Left ventricle myocardium inferior (tissue), 1 donor: Measurements from ENCODE around the gene KIAA0513. TPM values are rescaled to one million over a fixed set of nuclear protein-coding genes. Genes with fewer than 3 reads are reported as not detected.
"Not testable (repeated sequence)": the region's sequence is repeated elsewhere in the genome, so short reads cannot be mapped to it uniquely, and the experiment has no call there.

Experiments
- DNase-seq: peaks from one replicate; pipeline ENCODE4 v3.0.0-alpha.2; 2020
- H3K27ac ChIP-seq: fragments of 200-600 bp; replicated peaks from 2 replicates; pipeline ENCODE4 v1.8.0; 2021
- H3K27me3 ChIP-seq: fragments of 200-600 bp; 2 replicates; pipeline ENCODE4 v1.8.0; 2021; ENCODE audit warnings: low read depth
- H3K36me3 ChIP-seq: fragments of 200-600 bp; 2 replicates; pipeline ENCODE4 v1.8.0; 2021
- H3K4me1 ChIP-seq: fragments of 200-600 bp; 2 replicates; pipeline ENCODE4 v1.8.0; 2021
- H3K4me3 ChIP-seq: fragments of 200-600 bp; 2 replicates; pipeline ENCODE4 v1.8.0; 2021; ENCODE audit warnings: mild to moderate bottlenecking, moderate library complexity
- H3K9me3 ChIP-seq: fragments of 200-600 bp; replicated peaks from 2 replicates; pipeline ENCODE4 v1.8.0; 2021
- intact Hi-C: fragments of 100-400 bp; cut with micrococcal nuclease; formaldehyde crosslinking; loops from one replicate; pipeline ENCODE4 v1.11.0; 2022
- total RNA-seq: library from RNA; stranded (reverse); fragmentation: NEBNext Ultra II Directional; extraction: Animal tissue kit (Norgen Biotek cat#: 25700); gene quantifications from one replicate; pipeline ENCODE4 v1.2.1, GENCODE V29; 2021
- TF ChIP-seq, protein P1 (sequence below): fragments of 200-600 bp; IDR thresholded peaks from 2 replicates; pipeline ENCODE4 v1.8.0; 2021; ENCODE audit warnings: antibody characterized with exemption, mild to moderate bottlenecking, borderline replicate concordance
- donor health status: DM: no; HTN: yes; CAD: no; lungs with severe emphysema.

KIAA0513 gene
- total RNA-seq, 1 donor from 2014 or later: 10.0 TPM

DNA sequence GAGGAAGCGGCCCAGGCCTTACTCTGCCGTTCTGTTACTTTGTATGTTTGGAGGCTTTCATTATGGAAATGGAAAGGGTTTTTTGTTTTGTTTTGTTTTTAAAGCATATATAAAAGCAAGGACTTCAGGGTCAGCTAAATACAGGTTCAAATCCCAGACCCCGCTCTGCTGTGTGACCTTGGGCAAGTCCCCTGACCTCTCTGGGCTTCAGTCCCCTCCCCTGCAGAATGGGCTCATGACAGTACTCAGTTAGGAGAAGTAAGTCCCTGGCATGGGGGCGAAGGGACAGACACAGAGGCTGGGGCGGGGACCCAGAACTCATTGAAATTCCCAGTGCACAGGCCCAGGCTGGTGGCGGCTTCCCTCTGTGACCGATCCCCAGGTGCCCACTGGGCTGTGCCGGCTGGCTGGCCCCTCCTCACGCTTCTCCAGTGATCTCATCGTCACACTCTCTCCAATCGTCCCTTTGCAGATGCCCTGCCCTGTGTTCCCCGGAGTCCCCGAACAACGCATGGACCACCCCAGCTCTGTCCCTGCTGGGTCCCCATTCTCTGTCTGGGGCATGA lies 85.7 kb downstream of the KIAA0513 start:
- Histone ChIP-seq H3K27ac (no peak overlapping the region), H3K9me3 (peaks cover 5% of the 10 kb centered on the region), H3K4me1 (peaks cover 8% of the 10 kb centered on the region), H3K36me3 (no peaks in the 10 kb centered on the region), H3K27me3 (peaks cover 1% of the 10 kb centered on the region), H3K4me3 (no peak overlapping the region)
- TF ChIP-seq, protein P1, sequence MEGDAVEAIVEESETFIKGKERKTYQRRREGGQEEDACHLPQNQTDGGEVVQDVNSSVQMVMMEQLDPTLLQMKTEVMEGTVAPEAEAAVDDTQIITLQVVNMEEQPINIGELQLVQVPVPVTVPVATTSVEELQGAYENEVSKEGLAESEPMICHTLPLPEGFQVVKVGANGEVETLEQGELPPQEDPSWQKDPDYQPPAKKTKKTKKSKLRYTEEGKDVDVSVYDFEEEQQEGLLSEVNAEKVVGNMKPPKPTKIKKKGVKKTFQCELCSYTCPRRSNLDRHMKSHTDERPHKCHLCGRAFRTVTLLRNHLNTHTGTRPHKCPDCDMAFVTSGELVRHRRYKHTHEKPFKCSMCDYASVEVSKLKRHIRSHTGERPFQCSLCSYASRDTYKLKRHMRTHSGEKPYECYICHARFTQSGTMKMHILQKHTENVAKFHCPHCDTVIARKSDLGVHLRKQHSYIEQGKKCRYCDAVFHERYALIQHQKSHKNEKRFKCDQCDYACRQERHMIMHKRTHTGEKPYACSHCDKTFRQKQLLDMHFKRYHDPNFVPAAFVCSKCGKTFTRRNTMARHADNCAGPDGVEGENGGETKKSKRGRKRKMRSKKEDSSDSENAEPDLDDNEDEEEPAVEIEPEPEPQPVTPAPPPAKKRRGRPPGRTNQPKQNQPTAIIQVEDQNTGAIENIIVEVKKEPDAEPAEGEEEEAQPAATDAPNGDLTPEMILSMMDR: no peak
- DNase-seq: no peak
- intact Hi-C loops: loop anchor here (10.0 kb wide), 1 partner anchor 122 kb away; no protein-coding TSS in a partner anchor

DNA sequence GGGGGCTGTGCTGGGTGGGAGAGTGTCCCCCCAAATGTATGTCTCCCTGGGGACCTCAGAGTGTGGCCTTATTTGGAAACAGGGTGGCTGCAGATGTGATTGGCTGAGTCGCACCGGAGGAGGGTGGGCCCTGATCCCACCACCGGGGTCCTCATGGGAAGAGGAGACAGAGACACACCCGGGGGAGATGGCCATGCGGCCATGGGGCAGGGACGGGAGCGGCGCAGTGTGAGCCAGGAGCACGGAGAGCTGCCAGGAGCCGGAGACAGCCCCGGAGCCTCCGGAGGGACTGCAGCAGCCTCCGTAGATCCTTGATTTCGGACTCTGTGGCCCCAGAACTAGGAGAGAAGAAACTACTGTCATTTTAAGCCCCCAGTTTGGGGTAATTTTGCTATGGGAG lies 86.3 kb downstream of the KIAA0513 start:
- no peak overlapping the region for H3K4me3 ChIP-seq
- H3K9me3 ChIP-seq: peaks cover 5% of the 10 kb centered on the region
- no peaks in the 10 kb centered on the region for H3K36me3 ChIP-seq
- intact Hi-C loops: loop anchor here (10.0 kb wide), 1 partner anchor 121 kb away; no protein-coding TSS in a partner anchor
- TF ChIP-seq, protein P1: no peak
- H3K4me1 ChIP-seq: peaks cover 8% of the 10 kb centered on the region
- H3K27me3 ChIP-seq: no peaks in the 10 kb centered on the region
- no peak for DNase-seq
- no peak overlapping the region for H3K27ac ChIP-seq

DNA sequence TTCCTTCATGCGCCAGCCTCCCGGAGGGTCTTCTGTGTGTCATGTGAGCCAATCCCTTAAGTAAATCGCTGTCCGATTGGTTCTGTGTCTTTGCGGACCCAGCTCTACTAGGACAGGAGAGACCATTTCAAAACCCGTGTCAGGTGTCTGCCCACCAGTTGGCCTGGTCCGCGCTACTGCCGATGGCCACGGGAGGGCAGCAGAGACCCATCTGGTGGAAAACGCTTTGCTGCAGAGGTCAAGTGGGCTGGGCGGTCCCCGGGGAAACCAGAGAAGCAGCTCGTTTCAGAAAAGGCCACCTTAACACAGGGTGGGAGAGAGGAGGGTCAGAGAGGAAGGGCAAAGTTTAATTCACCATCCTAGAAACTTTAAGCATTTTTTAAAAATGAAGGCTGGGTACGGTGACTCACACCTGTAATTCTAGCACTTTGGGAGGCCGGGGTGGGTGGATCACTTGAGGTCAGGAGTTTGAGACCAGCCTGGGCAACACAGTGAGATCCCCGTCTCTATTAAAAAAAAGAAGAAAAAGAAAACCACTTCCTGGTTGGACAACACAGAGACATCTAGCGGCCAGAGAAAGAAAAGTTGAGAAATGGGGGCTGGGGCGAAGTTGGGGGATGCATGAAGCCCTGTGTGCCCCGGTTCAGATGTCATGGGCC lies 87.4 kb downstream of the KIAA0513 start:
- TF ChIP-seq, protein P1: peak; percentile 98
- H3K27me3 ChIP-seq: no peaks in the 10 kb centered on the region
- peaks cover 8% of the 10 kb centered on the region for H3K4me1 ChIP-seq
- intact Hi-C loops: loop anchor here (10.0 kb wide), 1 partner anchor 120 kb away; no protein-coding TSS in a partner anchor
- peak overlapping the region; percentile 32 for H3K4me3 ChIP-seq
- H3K9me3 ChIP-seq: peaks cover 5% of the 10 kb centered on the region
- DNase-seq: peak; percentile 87
- H3K27ac ChIP-seq: peak overlapping the region; percentile 72
- no peaks in the 10 kb centered on the region for H3K36me3 ChIP-seq

DNA sequence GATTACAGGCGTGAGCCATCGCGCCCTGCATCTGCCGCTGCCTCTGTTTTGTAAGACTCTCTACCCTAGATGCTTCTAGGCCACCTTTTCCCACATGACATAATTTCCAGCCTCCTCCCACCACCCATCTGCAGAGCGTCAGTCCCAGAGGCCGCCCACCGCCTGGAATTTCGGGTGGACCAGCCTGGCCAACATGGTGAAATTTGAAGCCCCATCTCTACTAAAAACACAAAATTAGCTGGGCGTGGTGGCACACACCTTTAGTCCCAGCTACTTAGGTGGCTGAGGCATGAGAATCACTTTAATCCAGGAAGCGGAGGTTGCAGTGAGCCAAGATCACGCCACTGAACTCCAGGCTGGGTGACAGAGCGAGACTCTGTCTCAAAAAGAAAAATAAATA lies 89.8 kb downstream of the KIAA0513 start:
- TF ChIP-seq, protein P1: no peak
- Histone ChIP-seq H3K27ac (no peak overlapping the region), H3K27me3 (no peaks in the 10 kb centered on the region), H3K4me3 (no peak overlapping the region), H3K9me3 (peaks cover 5% of the 10 kb centered on the region), H3K36me3 (no peaks in the 10 kb centered on the region), H3K4me1 (peaks cover 8% of the 10 kb centered on the region)
- intact Hi-C loops: loop anchor here (10.0 kb wide), 1 partner anchor 117 kb away; no protein-coding TSS in a partner anchor
- DNase-seq: no peak

DNA sequence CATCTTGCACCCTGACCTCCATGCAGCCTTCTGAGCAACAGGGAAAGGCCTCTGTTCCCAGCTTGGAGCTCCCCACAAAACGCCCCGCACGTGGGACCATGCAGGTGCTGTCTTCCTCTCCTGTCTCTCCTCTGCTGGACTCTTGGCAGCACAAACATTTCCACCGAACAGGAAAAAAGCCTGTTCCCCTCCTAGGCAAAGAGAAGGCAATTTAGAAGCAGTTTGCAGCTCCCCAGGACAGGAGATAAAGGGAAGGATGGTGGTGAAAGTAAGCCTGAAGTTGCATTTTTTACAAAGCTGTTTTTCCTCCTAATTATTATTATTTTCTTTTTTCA lies 92.4 kb downstream of the KIAA0513 start:
- DNase-seq: no peak
- intact Hi-C loops: no loop called here
- H3K9me3 ChIP-seq: peaks cover 5% of the 10 kb centered on the region
- H3K27me3 ChIP-seq: no peaks in the 10 kb centered on the region
- peaks cover 25% of the 10 kb centered on the region for H3K4me1 ChIP-seq
- TF ChIP-seq, protein P1: no peak
- no peak overlapping the region for H3K4me3 ChIP-seq
- H3K36me3 ChIP-seq: no peaks in the 10 kb centered on the region
- H3K27ac ChIP-seq: no peak overlapping the region

DNA sequence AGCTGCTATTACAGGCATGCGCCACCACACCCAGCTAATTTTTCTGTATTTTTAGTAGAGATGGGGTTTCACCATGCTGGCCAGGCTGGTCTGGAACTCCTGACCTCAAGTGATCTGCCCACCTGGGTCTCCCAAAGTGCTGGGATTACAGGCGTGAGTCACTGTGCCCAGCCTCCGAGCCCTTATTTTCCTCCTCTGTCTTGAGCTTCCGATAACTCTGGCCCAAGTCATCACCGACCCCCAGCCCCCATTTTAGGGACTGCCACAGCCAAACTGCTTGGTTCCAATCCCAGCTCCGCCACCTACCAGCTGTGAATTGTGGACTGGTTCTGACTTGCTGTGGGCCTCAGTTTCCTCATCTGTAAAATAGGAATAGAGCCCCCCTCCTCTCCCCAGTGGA lies 95.8 kb downstream of the KIAA0513 start:
- peak overlapping the region; percentile 29 for H3K4me3 ChIP-seq
- intact Hi-C loops, DNase-seq, H3K27me3 ChIP-seq, H3K36me3 ChIP-seq, H3K9me3 ChIP-seq: not testable (repeated sequence)
- peaks cover 45% of the 10 kb centered on the region for H3K4me1 ChIP-seq
- H3K27ac ChIP-seq: peak overlapping the region; percentile 87
